Smooth muscle cell (in vitro differentiated cells): ENCODE data around the gene CISD3. TPM values are rescaled to one million over a fixed set of nuclear protein-coding genes. Genes with fewer than 3 reads are reported as not detected.

Experiments used
- DNase-seq: peaks from one replicate; lab custom pipeline; 2025; ENCODE audit not compliant: unreplicated experiment; lab: John Stamatoyannopoulos, UW
- H2AFZ ChIP-seq: fragments of 200-600 bp; sonication (generic); 2 replicates; pipeline ENCODE4 v1.6.0; 2016; ENCODE audit warnings: antibody characterized with exemption, low read depth, mild to moderate bottlenecking
- H3F3A ChIP-seq: fragments of 200-600 bp; sonication (generic); 2 replicates; pipeline ENCODE4 v1.6.0; 2017; ENCODE audit warnings: antibody characterized with exemption, low read depth
- H3K27ac ChIP-seq: fragments of 200-600 bp; sonication (generic); 2 replicates; pipeline ENCODE4 v1.5.1; 2016; ENCODE audit warnings: low read depth, mild to moderate bottlenecking
- H3K27me3 ChIP-seq: fragments of 200-600 bp; sonication (generic); 2 replicates; pipeline ENCODE4 v1.6.1; 2016; ENCODE audit warnings: low read depth, mild to moderate bottlenecking
- H3K36me3 ChIP-seq: fragments of 200-600 bp; sonication (generic); 2 replicates; pipeline ENCODE4 v1.5.1; 2016; ENCODE audit warnings: low read depth
- H3K4me1 ChIP-seq: fragments of 200-600 bp; sonication (generic); 2 replicates; pipeline ENCODE4 v1.5.1; 2016; ENCODE audit warnings: low read depth
- H3K4me2 ChIP-seq: fragments of 200-600 bp; sonication (generic); 2 replicates; pipeline ENCODE4 v1.6.0; 2016; ENCODE audit warnings: mild to moderate bottlenecking
- H3K4me3 ChIP-seq: fragments of 200-600 bp; sonication (generic); 2 replicates; pipeline ENCODE4 v1.5.1; 2016; ENCODE audit warnings: mild to moderate bottlenecking
- H3K79me2 ChIP-seq: fragments of 200-600 bp; sonication (generic); 2 replicates; pipeline ENCODE4 v1.6.0; 2016; ENCODE audit warnings: low read depth, mild to moderate bottlenecking
- H3K9ac ChIP-seq: fragments of 200-600 bp; sonication (generic); 2 replicates; pipeline ENCODE4 v1.6.0; 2016; ENCODE audit warnings: low read depth
- H3K9me3 ChIP-seq: fragments of 200-600 bp; sonication (generic); replicated peaks from 2 replicates; pipeline ENCODE4 v1.5.1; 2016; ENCODE audit warnings: low read depth
- H4K20me1 ChIP-seq: fragments of 200-600 bp; sonication (generic); 2 replicates; pipeline ENCODE4 v1.6.0; 2016; ENCODE audit warnings: low read depth
- WGBS: methylation state at CpG from one replicate; pipeline ENCODE4 v1.1.7; 2016; ENCODE audit warnings: low lambda C conversion rate; 5-methylcytosine and 5-hydroxymethylcytosine counted together
- polyA plus RNA-seq: library from polyadenylated mRNA; unstranded; fragments of >200 nt; fragmentation: Nextera tagmentation; extraction: Ambion mirVana; gene quantifications from 2 replicates; pipeline ENCODE4 v1.2.1, GENCODE V29; 2016
- total RNA-seq: library from RNA; depleted of rRNA; stranded (reverse); fragments of >200 nt; gene quantifications from 2 replicates; pipeline ENCODE4 v1.2.3, GENCODE V29; 2014
- TF ChIP-seq, protein P1 (sequence below): fragments of 200-600 bp; sonication (generic); IDR thresholded peaks from 2 replicates; pipeline ENCODE4 v1.5.1; 2017; ENCODE audit warnings: borderline replicate concordance, mild to moderate bottlenecking, antibody characterized with exemption; ENCODE audit not compliant: insufficient read depth, poor library complexity, severe bottlenecking

CISD3 gene
- total and polyA plus RNA-seq, 2 experiments from 2014 or later = 1.3 to 15.1 TPM

DNA sequence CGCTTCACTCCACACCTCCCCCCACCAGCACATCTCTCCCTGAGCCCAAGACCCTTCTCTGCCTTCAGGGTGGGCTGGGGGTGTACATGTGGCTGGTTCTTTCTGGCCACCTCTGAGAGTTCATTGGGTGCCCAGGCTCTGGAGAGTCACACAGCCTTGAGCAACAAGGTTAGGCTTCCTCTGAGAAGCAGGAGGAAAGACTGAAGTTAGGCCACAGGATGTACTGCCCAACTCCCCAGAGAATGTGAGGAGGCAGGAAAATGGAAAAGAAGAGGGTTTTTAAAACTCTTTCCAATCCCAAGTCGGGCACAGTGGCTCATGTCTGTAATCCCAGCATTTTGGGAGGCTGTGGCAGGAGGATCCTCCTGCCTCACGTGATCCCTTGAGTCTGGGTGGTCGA lies 10.7 kb downstream of the CISD3 start:
- Histone ChIP-seq H3K79me2 (peaks cover 53% of the 10 kb centered on the region), H3K27ac (no peak overlapping the region), H3K4me2 (no peak overlapping the region)

DNA sequence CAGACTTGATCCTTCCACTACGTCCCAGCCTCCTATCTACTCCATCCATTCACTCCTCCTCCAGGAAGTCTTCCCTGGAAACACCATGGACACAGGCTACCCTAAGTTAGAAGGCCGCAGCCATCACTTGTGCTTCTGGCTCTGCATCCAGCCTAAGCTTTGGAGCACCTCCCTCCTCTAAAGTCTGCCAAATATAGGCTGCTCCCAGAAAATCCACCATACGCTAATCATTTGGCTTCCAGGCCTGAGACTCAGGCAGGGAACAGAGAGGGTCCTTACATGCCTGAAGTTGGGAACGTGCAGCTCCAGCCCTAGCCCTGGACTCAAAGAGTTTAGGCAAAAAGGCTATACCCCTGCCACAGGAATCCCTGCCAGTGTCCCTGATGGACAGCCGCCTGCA lies 11.3 kb downstream of the CISD3 start:
- Histone ChIP-seq H3K9me3 (no peaks in the 10 kb centered on the region), H3F3A (no peaks in the 10 kb centered on the region), H3K27me3 (no peaks in the 10 kb centered on the region), H3K4me3 (no peak overlapping the region), H2AFZ (no peak overlapping the region), H4K20me1 (peaks cover 82% of the 10 kb centered on the region), H3K27ac (no peak overlapping the region), H3K4me1 (peaks cover 7% of the 10 kb centered on the region), H3K36me3 (no peaks in the 10 kb centered on the region), H3K9ac (no peak overlapping the region), H3K79me2 (peaks cover 59% of the 10 kb centered on the region), H3K4me2 (no peak overlapping the region)
- WGBS = 90% methylated on average over 5 of the region's 5 CpGs
- DNase-seq = no peak
- TF ChIP-seq, protein P1, sequence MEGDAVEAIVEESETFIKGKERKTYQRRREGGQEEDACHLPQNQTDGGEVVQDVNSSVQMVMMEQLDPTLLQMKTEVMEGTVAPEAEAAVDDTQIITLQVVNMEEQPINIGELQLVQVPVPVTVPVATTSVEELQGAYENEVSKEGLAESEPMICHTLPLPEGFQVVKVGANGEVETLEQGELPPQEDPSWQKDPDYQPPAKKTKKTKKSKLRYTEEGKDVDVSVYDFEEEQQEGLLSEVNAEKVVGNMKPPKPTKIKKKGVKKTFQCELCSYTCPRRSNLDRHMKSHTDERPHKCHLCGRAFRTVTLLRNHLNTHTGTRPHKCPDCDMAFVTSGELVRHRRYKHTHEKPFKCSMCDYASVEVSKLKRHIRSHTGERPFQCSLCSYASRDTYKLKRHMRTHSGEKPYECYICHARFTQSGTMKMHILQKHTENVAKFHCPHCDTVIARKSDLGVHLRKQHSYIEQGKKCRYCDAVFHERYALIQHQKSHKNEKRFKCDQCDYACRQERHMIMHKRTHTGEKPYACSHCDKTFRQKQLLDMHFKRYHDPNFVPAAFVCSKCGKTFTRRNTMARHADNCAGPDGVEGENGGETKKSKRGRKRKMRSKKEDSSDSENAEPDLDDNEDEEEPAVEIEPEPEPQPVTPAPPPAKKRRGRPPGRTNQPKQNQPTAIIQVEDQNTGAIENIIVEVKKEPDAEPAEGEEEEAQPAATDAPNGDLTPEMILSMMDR = no peak

More for the DNA sequence above, 10.7 kb downstream of the CISD3 start:
- Histone ChIP-seq H4K20me1 (peaks cover 78% of the 10 kb centered on the region), H3K27me3 (no peaks in the 10 kb centered on the region), H3K9me3 (no peaks in the 10 kb centered on the region), H3K36me3 (no peaks in the 10 kb centered on the region), H3K9ac (no peak overlapping the region), H3F3A (no peaks in the 10 kb centered on the region), H2AFZ (no peak overlapping the region), H3K4me1 (peaks cover under 1% of the 10 kb centered on the region), H3K4me3 (no peak overlapping the region)
- 92% methylated on average over 4 of the region's 4 CpGs for WGBS
- no peak for DNase-seq
- TF ChIP-seq, protein P1 = no peak

DNA sequence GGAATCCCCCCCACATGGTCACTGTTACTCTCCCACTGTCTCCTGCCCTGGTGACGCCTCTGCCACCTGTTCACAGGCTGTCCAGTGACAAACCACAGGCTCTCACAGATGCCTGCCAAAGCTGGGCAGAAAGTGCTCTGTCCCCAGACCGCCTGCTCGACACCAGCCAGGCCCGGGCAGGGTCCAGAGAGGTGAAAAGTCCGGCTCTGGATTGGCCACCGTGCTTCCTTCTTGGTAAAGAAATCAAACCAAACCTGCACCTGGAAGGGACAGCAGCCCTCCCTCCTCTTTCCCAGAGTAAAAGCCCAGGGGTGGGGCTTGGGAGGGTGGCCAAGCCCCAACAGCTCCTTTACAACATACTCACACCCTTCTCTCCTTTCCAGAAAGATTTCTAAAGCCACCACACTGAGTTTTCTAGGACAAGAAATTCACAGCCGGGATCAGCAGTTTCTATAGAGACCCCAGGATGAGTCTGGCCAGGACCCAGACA lies 11.8 kb downstream of the CISD3 start:
- H3K4me1 ChIP-seq = peaks cover 12% of the 10 kb centered on the region
- H3F3A ChIP-seq = no peaks in the 10 kb centered on the region
- H3K9me3 ChIP-seq = no peaks in the 10 kb centered on the region
- no peaks in the 10 kb centered on the region for H3K36me3 ChIP-seq
- no peak overlapping the region for H3K9ac ChIP-seq
- no peaks in the 10 kb centered on the region for H3K27me3 ChIP-seq
- H4K20me1 ChIP-seq = peaks cover 87% of the 10 kb centered on the region
- DNase-seq = no peak
- 97% methylated on average over 7 of the region's 7 CpGs for WGBS
- no peak overlapping the region for H3K4me2 ChIP-seq
- H2AFZ ChIP-seq = no peak overlapping the region
- TF ChIP-seq, protein P1 = no peak
- no peak overlapping the region for H3K4me3 ChIP-seq
- H3K27ac ChIP-seq = no peak overlapping the region
- peaks cover 64% of the 10 kb centered on the region for H3K79me2 ChIP-seq
